Stimulated activated CD8-positive, alpha-beta memory T cell treated with anti-CD3 and anti-CD28 coated beads, Interleukin-7, amount 100 ng/mL, for 24 hours (primary cell): ENCODE data around the gene MBD2.
"Not testable (repeated sequence)": the region's sequence is repeated elsewhere in the genome, so short reads cannot be mapped to it uniquely, and the experiment has no call there.

ENCODE experiments used
- DNase-seq: peaks from one replicate; pipeline ENCODE4 v3.0.0-alpha.2; 2020; ENCODE audit warnings: low read depth

MBD2 gene

GRCh38 chr18:54224379-54225014, at the start of gene MBD2:
Gene MBD2 (minus strand): TSS chr18:54224669. CDS start chr18:54224559, 110 bp downstream.
- peak; percentile 88 for DNase-seq

GRCh38 chr18:54269893-54270844, 45.7 kb upstream of the MBD2 start:
- no peak for DNase-seq

GRCh38 chr18:54268751-54269150, 44.3 kb upstream of the MBD2 start:
- no peak for DNase-seq

GRCh38 chr18:54267701-54268100, 43.2 kb upstream of the MBD2 start:
- no peak for DNase-seq

- no peak for DNase-seq
Observed at GRCh38 chr18:54263904-54264336, 39.5 kb upstream of the MBD2 start.

GRCh38 chr18:54261894-54262293, 37.4 kb upstream of the MBD2 start:
- no peak for DNase-seq

- no peak for DNase-seq
Observed at GRCh38 chr18:54260396-54261072, 36.1 kb upstream of the MBD2 start.

- DNase-seq = not testable (repeated sequence)
Observed at GRCh38 chr18:54257818-54258217, 33.3 kb upstream of the MBD2 start.

GRCh38 chr18:54257015-54257414, 32.5 kb upstream of the MBD2 start:
- no peak for DNase-seq

- DNase-seq = no peak
Observed at GRCh38 chr18:54255141-54255540, 30.7 kb upstream of the MBD2 start.

GRCh38 chr18:54254265-54254758, 29.8 kb upstream of the MBD2 start:
- DNase-seq = no peak

GRCh38 chr18:54251606-54252390, 27.3 kb upstream of the MBD2 start:
- no peak for DNase-seq

GRCh38 chr18:54250846-54251261, 26.4 kb upstream of the MBD2 start:
- no peak for DNase-seq

GRCh38 chr18:54247511-54248175, 23.2 kb upstream of the MBD2 start:
- DNase-seq = no peak

- DNase-seq = no peak
Observed at GRCh38 chr18:54242327-54242726, 17.9 kb upstream of the MBD2 start.

- no peak for DNase-seq
Observed at GRCh38 chr18:54241483-54241882, 17.0 kb upstream of the MBD2 start.

GRCh38 chr18:54240629-54241107, 16.2 kb upstream of the MBD2 start:
- no peak for DNase-seq

GRCh38 chr18:54239601-54240000, 15.1 kb upstream of the MBD2 start:
- no peak for DNase-seq

GRCh38 chr18:54239091-54239490, 14.6 kb upstream of the MBD2 start:
- no peak for DNase-seq

GRCh38 chr18:54238173-54238936, 13.9 kb upstream of the MBD2 start:
- no peak for DNase-seq
